HepG2 (cell line): ENCODE results near the gene COBLL1. TPM values are rescaled to one million over a fixed set of nuclear protein-coding genes. Genes with fewer than 3 reads are reported as not detected.

Experiments used
- ATAC-seq: fragments of 200-7000 bp; cut with Tn5 transposase; 3 replicates; pipeline ENCODE4 v1.9.1; 2020; ENCODE audit warnings: mild to moderate bottlenecking, moderate library complexity
- BruUV-seq: library from RNA; stranded (reverse); fragments of 400-500 nt; replicated peaks from 2 replicates; lab custom pipeline; 2021; lab: Mats Ljungman, UMichigan
- CTCF ChIA-PET: fragments of 300-600 bp; formaldehyde crosslinking; extraction: SDS; loops from one replicate; lab custom pipeline; 2021; ENCODE audit warnings: low total read pairs, inconsistent platforms, low intra/inter-chr PET ratio; lab: Yijun Ruan, JAX
- POLR2A ChIA-PET: fragments of 350-600 bp; sonication (Branson Sonifier 250); formaldehyde crosslinking; loops from one replicate; lab custom pipeline; 2020; ENCODE audit warnings: antibody characterized with exemption, inconsistent platforms; lab: Yijun Ruan, JAX
- DNase-seq: peaks from one replicate; pipeline ENCODE4 v3.0.0-alpha.2; 2015; ENCODE audit warnings: low spot score
- FAIRE-seq: peaks from 3 replicates; lab custom pipeline; 2011; peaks lifted over from hg19 to GRCh38; lab: Jason Lieb, UNC
- H2AFZ ChIP-seq: one replicate; pipeline ENCODE4 v1.6.1; 2011; ENCODE audit warnings: low read length, inconsistent platforms
- H3K27ac ChIP-seq: fragments of 300-600 bp; 3 replicates; pipeline ENCODE4 v1.8.0; 2011; ENCODE audit warnings: mixed run types, mild to moderate bottlenecking, mixed read lengths, low read length, inconsistent platforms; ENCODE audit not compliant: insufficient read depth; ENCODE audit errors: extremely low read length
- H3K27me3 ChIP-seq, 2 experiments: fragments of 200-600 bp in 1 of 2; 2 replicates in 1 of 2; 3 replicates in 1 of 2; pipeline versions ENCODE4 v1.6.0 to v1.8.0; 2011; ENCODE audit warnings: low read length in 2 of 2, mild to moderate bottlenecking in 2 of 2, moderate library complexity in 2 of 2, inconsistent platforms in 1 of 2; ENCODE audit not compliant: insufficient read depth in 2 of 2, control insufficient read depth in 1 of 2
- H3K36me3 ChIP-seq, 2 experiments: fragments of 200-600 bp in 1 of 2; replicated peaks in 1 of 2; 2 replicates in 1 of 2; 3 replicates in 1 of 2; pipeline versions ENCODE4 v1.5.1 to v1.8.0; 2011; ENCODE audit warnings: low read length in 2 of 2, inconsistent platforms in 1 of 2; ENCODE audit not compliant: insufficient read depth in 2 of 2, control insufficient read depth in 1 of 2
- H3K4me1 ChIP-seq: 2 replicates; pipeline ENCODE4 v1.5.1; 2012; ENCODE audit warnings: low read length, inconsistent platforms; ENCODE audit not compliant: insufficient read depth
- H3K4me2 ChIP-seq: 2 replicates; pipeline ENCODE4 v1.6.0; 2011; ENCODE audit warnings: low read depth, low read length, inconsistent platforms
- H3K4me3 ChIP-seq, 3 experiments: fragments of 200-600 bp in 1 of 3; sonication (generic), shearing (Covaris generic) in 1 of 3; replicated peaks in 1 of 3; 2 replicates each; pipeline ENCODE4 v1.5.1; 2011 to 2016; ENCODE audit warnings: low read length in 3 of 3, inconsistent platforms in 2 of 3, low read depth in 2 of 3, mild to moderate bottlenecking in 2 of 3, control low read depth in 1 of 3, mixed read lengths in 1 of 3; ENCODE audit not compliant: insufficient read depth in 1 of 3
- H3K79me2 ChIP-seq: one replicate; pipeline ENCODE4 v1.6.1; 2011; ENCODE audit warnings: low read length, inconsistent platforms; ENCODE audit not compliant: insufficient read depth
- H3K9ac ChIP-seq: 2 replicates; pipeline ENCODE4 v1.6.0; 2011; ENCODE audit warnings: mild to moderate bottlenecking, low read depth, low read length, inconsistent platforms; ENCODE audit not compliant: insufficient read depth
- H3K9me3 ChIP-seq: 2 replicates; pipeline ENCODE4 v1.5.1; 2012; ENCODE audit warnings: mild to moderate bottlenecking, low read length
- H4K20me1 ChIP-seq: 2 replicates; pipeline ENCODE4 v1.6.0; 2011; ENCODE audit warnings: inconsistent platforms, mild to moderate bottlenecking, low read length, moderate library complexity; ENCODE audit not compliant: insufficient read depth
- BCLAF1 ChIP-seq: fragments of 450-650 bp; IDR thresholded peaks from 2 replicates; pipeline ENCODE4 v1.6.1; 2017; ENCODE audit warnings: mild to moderate bottlenecking
- FOSL2 ChIP-seq: sonication (generic); formaldehyde crosslinking; IDR thresholded peaks from 2 replicates; pipeline ENCODE4 v1.4.0; 2020; ENCODE audit warnings: missing genetic modification reagents
- MAFG ChIP-seq: sonication (generic); formaldehyde crosslinking; IDR thresholded peaks from 2 replicates; pipeline ENCODE4 v1.5.1; 2020; ENCODE audit warnings: mild to moderate bottlenecking, missing genetic modification reagents
- NFE2L1 ChIP-seq: sonication (generic); formaldehyde crosslinking; IDR thresholded peaks from 2 replicates; pipeline ENCODE4 v1.4.0; 2020; ENCODE audit warnings: missing genetic modification reagents, mild to moderate bottlenecking, borderline replicate concordance
- PHF5A ChIP-seq: IDR thresholded peaks from one replicate; pipeline ENCODE4 v1.6.1; 2018; ENCODE audit warnings: low read depth, missing genetic modification reagents; ENCODE audit not compliant: unreplicated experiment
- RNF2 ChIP-seq: fragments of 450-650 bp; conservative IDR thresholded peaks from 2 replicates; pipeline ENCODE4 v1.6.1; 2016; ENCODE audit warnings: low read depth
- SALL2 ChIP-seq: sonication (generic); formaldehyde crosslinking; IDR thresholded peaks from 2 replicates; pipeline ENCODE4 v1.8.1; 2023; ENCODE audit warnings: mild to moderate bottlenecking, missing genetic modification reagents, inconsistent platforms
- SAP130 ChIP-seq: IDR thresholded peaks from 2 replicates; pipeline ENCODE4 v1.6.1; 2016; ENCODE audit warnings: low read depth
- TARDBP ChIP-seq: sonication (generic); formaldehyde crosslinking; IDR thresholded peaks from 2 replicates; pipeline ENCODE4 v1.8.0; 2022; ENCODE audit warnings: mild to moderate bottlenecking, missing genetic modification reagents
- TEAD3 ChIP-seq: optimal IDR thresholded peaks from 2 replicates; pipeline ENCODE3; 2016; ENCODE audit warnings: borderline replicate concordance
- THRA ChIP-seq: sonication (generic); formaldehyde crosslinking; IDR thresholded peaks from 2 replicates; pipeline ENCODE4 v1.4.0; 2020; ENCODE audit warnings: missing genetic modification reagents, borderline replicate concordance
- ZFP36L1 ChIP-seq: sonication (generic); formaldehyde crosslinking; IDR thresholded peaks from 2 replicates; pipeline ENCODE4 v1.8.0; 2022; ENCODE audit warnings: mild to moderate bottlenecking, missing genetic modification reagents, moderate library complexity
- ZNF30 ChIP-seq: sonication (generic); formaldehyde crosslinking; IDR thresholded peaks from 2 replicates; pipeline ENCODE4 v1.5.0; 2020; ENCODE audit warnings: mild to moderate bottlenecking, missing genetic modification reagents
- ZNF441 ChIP-seq: sonication (generic); formaldehyde crosslinking; IDR thresholded peaks from 2 replicates; pipeline ENCODE4 v1.7.0; 2021; ENCODE audit warnings: missing genetic modification reagents, borderline replicate concordance
- ZNF644 ChIP-seq: IDR thresholded peaks from 2 replicates; pipeline ENCODE4 v1.6.1; 2016; ENCODE audit warnings: low read depth
- ZNF770 ChIP-seq: sonication (generic); formaldehyde crosslinking; IDR thresholded peaks from 2 replicates; pipeline ENCODE4 v1.5.0; 2020; ENCODE audit warnings: mild to moderate bottlenecking, missing genetic modification reagents
- WGBS: methylation state at CpG from one replicate; pipeline ENCODE4 v1.1.6; 2017; ENCODE audit warnings: low lambda C conversion rate; 5-methylcytosine and 5-hydroxymethylcytosine counted together
- in situ Hi-C: cut with HindIII; loops from 2 replicates; pipeline ENCODE4 v1.10.0; 2017; ENCODE audit warnings: low pct_unique_long_range_greater_than_20kb; ENCODE audit not compliant: extremely low pct_ligation_motif_present
- intact Hi-C: fragments of 100-400 bp; cut with micrococcal nuclease; formaldehyde crosslinking; loops from one replicate; pipeline ENCODE4 v1.10.0; 2022; ENCODE audit not compliant: unreplicated experiment
- polyA plus RNA-seq, 8 experiments: library from polyadenylated mRNA; depleted of rRNA in 3 of 8; stranded (reverse) in 7 of 8; unstranded in 1 of 8; fragments of >200 nt; fragmentation: Illumina TruSeq in 4 of 8; extraction: Trizol in 4 of 8; gene quantifications; 2 replicates each; pipeline versions ENCODE4 v1.2.1 to v1.2.3, GENCODE V29; 2011 to 2016; ENCODE audit warnings: low read depth in 4 of 8, missing spikeins in 1 of 8, mixed read lengths in 1 of 8; ENCODE audit not compliant: insufficient read depth in 1 of 8
- total RNA-seq, 5 experiments: library from RNA; depleted of rRNA; stranded (reverse); fragments of >200 nt; fragmentation: Illumina TruSeq; extraction: Trizol; gene quantifications; 2 replicates each; pipeline ENCODE4 v1.2.3, GENCODE V29; 2016; ENCODE audit warnings: low read depth in 1 of 5

Gene COBLL1
- total and polyA plus RNA-seq, 2 of the 13 experiments (the other 11 are each of a cell fraction or from before 2014, with no cell fraction given), result 32.6 to 86.8 TPM

- Histone ChIP-seq H3K27ac (peak overlapping the region; percentile 37), H3K4me2 (no peak overlapping the region), H3K27me3 (no peaks in the 10 kb centered on the region), H3K9ac (no peak overlapping the region), H3K4me3 (no peak overlapping the region), H3K9me3 (no peaks in the 10 kb centered on the region), H3K79me2 (peaks cover 5% of the 10 kb centered on the region), H3K4me1 (peaks cover 63% of the 10 kb centered on the region), H2AFZ (no peak overlapping the region), H3K36me3 (peaks cover 18 to 53% of the 10 kb centered on the region in 2 experiments), H4K20me1 (no peaks in the 10 kb centered on the region)
- POLR2A ChIA-PET, result no interaction called here
- in situ Hi-C loops, result no loop called here
- CTCF ChIA-PET, result no interaction called here
- ATAC-seq, result no peak
- peak; percentile 43 for DNase-seq
- intact Hi-C loops, result loop anchor here (5.0 kb wide), 1 partner anchor 90 kb away; no protein-coding TSS in a partner anchor
- 73% methylated on average over 3 of the region's 3 CpGs for WGBS
- no TSS peak for BruUV-seq
- no peak for FAIRE-seq
- no peak for TF ChIP-seq RNF2
- no peak for TF ChIP-seq ZNF30 (CRISPR knock-in tag)
- TF ChIP-seq ZNF441 (CRISPR knock-in tag), result 0 out of 2 replicates have a peak, but pooled peaks have one; percentile 24
- no peak for TF ChIP-seq ZFP36L1 (CRISPR knock-in tag)
- TF ChIP-seq ZNF644 (CRISPR knock-in tag), result 0 out of 2 replicates have a peak, but pooled peaks have one; percentile 29
- no peak for TF ChIP-seq SALL2 (CRISPR knock-in tag)
- no peak for TF ChIP-seq TARDBP (CRISPR knock-in tag)
- no peak for TF ChIP-seq BCLAF1
- TF ChIP-seq SAP130, result peak; percentile 28; the same call in 1 of the 2 replicates
- TF ChIP-seq TEAD3 (CRISPR knock-in tag), result peak; percentile 47
- TF ChIP-seq FOSL2 (CRISPR knock-in tag), result peak; percentile 44; the same call in 1 of the 2 replicates
- TF ChIP-seq NFE2L1 (CRISPR knock-in tag), result no peak
- no peak for TF ChIP-seq PHF5A (CRISPR knock-in tag)
- no peak for TF ChIP-seq MAFG (CRISPR knock-in tag)
- no peak for TF ChIP-seq ZNF770 (CRISPR knock-in tag)
- TF ChIP-seq THRA (CRISPR knock-in tag), result no peak
These were observed 149.5 kb downstream of the COBLL1 start for GRCh38 chr2:164692114-164692513.
